HG02840 (cell line): ENCODE data around the gene KLHL42.
"Not testable (repeated sequence)": the region's sequence is repeated elsewhere in the genome, so short reads cannot be mapped to it uniquely, and the experiment has no call there.

Source experiments
- ATAC-seq: cut with Tn5 transposase; IDR thresholded peaks from one replicate; pipeline ENCODE4 v1.9.1; 2021; ENCODE audit warnings: mild to moderate bottlenecking, moderate library complexity, moderate number of reproducible peaks; ENCODE audit not compliant: unreplicated experiment, low FRiP score

Gene KLHL42

GRCh38 chr12:27814411-27814810 is 34.4 kb downstream of the KLHL42 start:
- ATAC-seq = no peak

GRCh38 chr12:27814851-27815591 is 35.0 kb downstream of the KLHL42 start:
- ATAC-seq = no peak

GRCh38 chr12:27817766-27818165 is 37.7 kb downstream of the KLHL42 start:
- ATAC-seq = no peak

GRCh38 chr12:27818401-27818918 is 38.4 kb downstream of the KLHL42 start:
- no peak for ATAC-seq

- ATAC-seq = no peak
Measured at GRCh38 chr12:27820564-27820963, 40.5 kb downstream of the KLHL42 start.

- ATAC-seq = no peak
Measured at GRCh38 chr12:27821259-27821973, 41.4 kb downstream of the KLHL42 start.

- peak; percentile 61 for ATAC-seq
Measured at GRCh38 chr12:27822076-27822712, 42.2 kb downstream of the KLHL42 start.

- no peak for ATAC-seq
Measured at GRCh38 chr12:27823038-27823437, 43.0 kb downstream of the KLHL42 start.

GRCh38 chr12:27824126-27824842 is 44.3 kb downstream of the KLHL42 start:
- ATAC-seq = peak; percentile 80

GRCh38 chr12:27826076-27826475 is 46.0 kb downstream of the KLHL42 start:
- no peak for ATAC-seq

- ATAC-seq = no peak
Measured at GRCh38 chr12:27828196-27828595, 48.2 kb downstream of the KLHL42 start.

- ATAC-seq = no peak
Measured at GRCh38 chr12:27838543-27839185, 58.6 kb downstream of the KLHL42 start.

- ATAC-seq = no peak
Measured at GRCh38 chr12:27840229-27840999, 60.4 kb downstream of the KLHL42 start.

- no peak for ATAC-seq
Measured at GRCh38 chr12:27841392-27841882, 61.4 kb downstream of the KLHL42 start.

- ATAC-seq = no peak
Measured at GRCh38 chr12:27843714-27844245, 63.7 kb downstream of the KLHL42 start.

GRCh38 chr12:27844366-27845090 is 64.5 kb downstream of the KLHL42 start:
- no peak for ATAC-seq

- ATAC-seq = no peak
Measured at GRCh38 chr12:27845187-27845586, 65.2 kb downstream of the KLHL42 start.

- not testable (repeated sequence) for ATAC-seq
Measured at GRCh38 chr12:27845706-27846105, 65.7 kb downstream of the KLHL42 start.
